GDM1 (cell line): ENCODE data around the gene SIK1.

ENCODE experiments used
- DNase-seq: peaks from one replicate; lab custom pipeline; 2025; lab: John Stamatoyannopoulos, UW

SIK1 gene

DNA sequence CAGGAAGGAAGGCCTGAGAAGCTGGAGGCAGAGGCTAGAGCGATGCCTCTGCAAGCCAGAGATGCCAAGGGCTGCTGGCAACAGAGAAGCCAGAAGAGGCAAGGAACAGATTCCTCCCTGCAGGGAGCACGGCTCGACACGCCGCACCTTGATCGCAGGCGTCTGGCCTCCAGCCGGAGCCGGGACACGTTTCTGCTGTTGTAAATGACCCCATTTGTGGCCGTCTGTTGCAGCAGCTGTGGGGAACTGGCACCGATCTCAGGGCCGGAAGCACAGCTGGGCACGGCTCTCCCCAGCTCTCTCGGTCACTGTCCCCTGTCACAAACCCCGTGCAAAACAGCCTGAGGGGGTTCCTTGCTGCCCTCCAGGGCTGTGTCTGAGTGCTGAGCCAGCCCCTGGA is 59.6 kb downstream of the SIK1 start:
- DNase-seq: no peak

GRCh38 chr21:43366656-43367055 is 60.3 kb downstream of the SIK1 start:
- no peak for DNase-seq

DNA sequence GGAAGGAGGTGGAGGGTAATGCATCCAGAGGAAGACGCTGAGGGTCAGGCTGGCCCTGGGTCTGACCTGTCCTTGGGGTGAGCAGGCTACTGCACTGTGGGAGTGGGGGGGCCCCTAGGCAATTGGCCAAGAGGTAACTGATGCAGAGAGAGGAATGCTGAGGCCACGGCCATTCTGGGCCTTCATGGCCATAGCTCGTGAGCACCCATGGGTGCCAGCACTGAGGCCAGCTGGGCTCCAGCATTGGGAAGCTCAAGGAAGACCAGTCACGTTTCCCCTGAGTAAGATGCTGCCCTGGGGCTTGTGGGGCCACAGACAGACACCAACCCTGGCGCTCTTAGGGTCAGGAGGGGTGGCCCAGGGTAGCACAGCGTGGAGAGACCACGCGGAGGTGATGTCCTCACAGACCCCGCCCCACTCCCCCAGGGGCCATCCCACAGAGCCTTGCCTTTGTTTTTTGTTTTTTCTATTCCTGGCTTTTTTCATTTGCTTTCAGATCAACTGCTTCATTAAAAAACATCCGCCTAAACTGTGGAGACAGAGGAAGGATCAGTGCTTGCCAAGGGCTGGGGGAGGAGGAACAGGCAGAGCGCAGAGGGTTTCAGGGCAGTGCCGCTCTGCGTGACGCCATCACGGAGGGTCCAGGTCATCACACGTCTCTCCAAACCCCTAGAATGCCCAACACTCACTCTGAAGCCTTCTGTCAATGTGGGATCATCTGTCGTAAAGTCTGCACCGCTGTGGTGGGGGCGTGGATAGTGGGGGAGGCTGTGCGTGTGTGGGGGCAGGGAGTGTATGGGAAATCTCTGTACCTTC is 61.1 kb downstream of the SIK1 start:
- DNase-seq: no peak

GRCh38 chr21:43364851-43365424 is 62.0 kb downstream of the SIK1 start:
- DNase-seq: no peak
